ENCODE results near the gene NRP2.

Gene NRP2

DNA sequence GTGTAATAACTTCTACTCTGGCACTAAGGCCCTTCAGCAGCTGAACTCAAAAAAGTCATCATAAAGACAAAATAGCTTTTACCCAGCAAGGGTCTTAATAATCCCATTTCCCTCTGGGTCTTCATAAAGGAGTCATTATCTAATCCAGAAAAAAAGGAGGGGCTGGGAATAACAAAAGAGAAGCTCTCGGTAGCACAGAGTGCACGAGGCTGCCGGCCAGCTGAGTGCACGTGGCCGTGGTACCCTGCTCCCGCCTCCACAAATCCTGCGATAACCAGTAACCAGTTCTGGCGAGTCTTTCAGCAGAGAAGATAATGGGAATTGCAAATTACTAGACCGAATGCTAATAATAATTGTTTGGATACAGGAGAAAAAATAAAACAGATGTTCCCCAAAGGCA is 7.5 kb downstream of the NRP2 start:
- TF ChIP-seq TAF1 (IDR thresholded peaks at IDR 0.05; ENCODE audit: borderline replicate concordance, low read depth, low read length) (no peak), POLR2A (IDR thresholded peaks at IDR 0.05; ENCODE audit: low read depth, low read length) (no peak), POLR2AphosphoS5 (IDR thresholded peaks at IDR 0.05; ENCODE audit: low read depth, low read length) (no peak)
- FAIRE-seq: no peak
- no peak for DNase-seq (ENCODE audit: insufficient read length)

- no peak for DNase-seq (ENCODE audit: insufficient read length)
- no peak for FAIRE-seq
- TF ChIP-seq TAF1 (IDR thresholded peaks at IDR 0.05; ENCODE audit: borderline replicate concordance, low read depth, low read length) (no peak), POLR2AphosphoS5 (IDR thresholded peaks at IDR 0.05; ENCODE audit: low read depth, low read length) (no peak), POLR2A (IDR thresholded peaks at IDR 0.05; ENCODE audit: low read depth, low read length) (no peak)
Measured at GRCh38 chr2:205692104-205692503, 9.8 kb downstream of the NRP2 start.

- FAIRE-seq: no peak
- TF ChIP-seq TAF1 (IDR thresholded peaks at IDR 0.05; ENCODE audit: borderline replicate concordance, low read depth, low read length): no peak
- no peak for TF ChIP-seq POLR2AphosphoS5 (IDR thresholded peaks at IDR 0.05; ENCODE audit: low read depth, low read length)
- TF ChIP-seq POLR2A (IDR thresholded peaks at IDR 0.05; ENCODE audit: low read depth, low read length): no peak
- DNase-seq (ENCODE audit: insufficient read length): no peak
Measured at GRCh38 chr2:205694256-205694655, 12.0 kb downstream of the NRP2 start.

DNA sequence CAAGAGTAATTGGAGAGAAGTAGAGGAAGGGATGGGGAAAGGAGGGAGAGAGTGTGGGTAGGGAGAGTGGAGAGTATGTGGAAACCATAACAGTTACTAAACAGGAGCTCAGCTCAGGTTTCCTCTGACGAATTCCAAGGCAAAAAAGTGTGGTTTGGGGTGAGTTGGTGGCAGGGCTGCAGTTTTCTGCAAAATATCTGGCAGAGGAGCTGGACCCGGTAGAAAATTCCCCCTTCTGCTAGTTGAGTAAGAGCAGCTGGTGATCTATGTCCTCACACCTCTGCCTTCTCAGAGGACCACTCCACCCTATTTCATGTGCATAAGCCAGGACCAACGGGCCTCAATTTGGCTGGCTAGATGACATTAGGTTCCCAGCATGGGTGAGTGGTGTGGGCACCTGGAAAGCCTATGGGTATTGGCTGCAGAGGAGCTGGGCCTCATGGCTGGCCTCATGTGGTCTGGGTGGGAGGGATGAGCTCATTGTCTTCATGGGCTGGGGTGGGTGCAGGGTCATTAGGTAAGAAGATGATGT is 13.2 kb downstream of the NRP2 start:
- FAIRE-seq (no peak), DNase-seq (ENCODE audit: insufficient read length) (no peak)
- TF ChIP-seq POLR2A (IDR thresholded peaks at IDR 0.05; ENCODE audit: low read depth, low read length): no peak
- TF ChIP-seq POLR2AphosphoS5 (IDR thresholded peaks at IDR 0.05; ENCODE audit: low read depth, low read length): no peak
- no peak for TF ChIP-seq TAF1 (IDR thresholded peaks at IDR 0.05; ENCODE audit: borderline replicate concordance, low read depth, low read length)

GRCh38 chr2:205696331-205696926 is 14.1 kb downstream of the NRP2 start:
- no peak for TF ChIP-seq POLR2A (IDR thresholded peaks at IDR 0.05; ENCODE audit: low read depth, low read length)
- no peak for FAIRE-seq
- DNase-seq (ENCODE audit: insufficient read length): no peak

DNA sequence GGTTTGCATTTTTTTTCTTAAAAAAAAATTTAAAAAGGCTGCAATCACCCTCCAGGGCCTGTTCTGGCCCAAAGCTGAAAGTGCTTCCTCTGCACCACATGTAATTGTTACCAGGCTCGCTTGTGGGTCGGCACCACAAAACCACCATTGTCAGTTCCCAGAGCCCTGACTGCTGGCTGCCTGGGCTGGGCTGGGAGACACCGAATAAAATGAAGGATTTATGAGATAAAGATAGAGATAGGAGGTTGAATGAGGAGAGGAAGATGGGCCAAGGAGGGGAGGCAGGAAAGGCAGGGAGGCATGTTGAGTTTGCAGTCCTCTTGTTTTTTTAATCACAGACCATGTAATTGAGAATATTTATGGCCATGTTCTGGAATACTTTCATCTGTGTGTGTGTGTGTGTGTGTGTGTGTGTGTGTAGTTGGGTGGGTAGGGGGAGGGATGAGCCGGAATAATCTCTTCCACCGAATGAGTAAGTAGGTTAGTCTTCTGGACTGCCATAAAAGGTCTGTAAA is 14.7 kb downstream of the NRP2 start:
- FAIRE-seq: no peak

DNA sequence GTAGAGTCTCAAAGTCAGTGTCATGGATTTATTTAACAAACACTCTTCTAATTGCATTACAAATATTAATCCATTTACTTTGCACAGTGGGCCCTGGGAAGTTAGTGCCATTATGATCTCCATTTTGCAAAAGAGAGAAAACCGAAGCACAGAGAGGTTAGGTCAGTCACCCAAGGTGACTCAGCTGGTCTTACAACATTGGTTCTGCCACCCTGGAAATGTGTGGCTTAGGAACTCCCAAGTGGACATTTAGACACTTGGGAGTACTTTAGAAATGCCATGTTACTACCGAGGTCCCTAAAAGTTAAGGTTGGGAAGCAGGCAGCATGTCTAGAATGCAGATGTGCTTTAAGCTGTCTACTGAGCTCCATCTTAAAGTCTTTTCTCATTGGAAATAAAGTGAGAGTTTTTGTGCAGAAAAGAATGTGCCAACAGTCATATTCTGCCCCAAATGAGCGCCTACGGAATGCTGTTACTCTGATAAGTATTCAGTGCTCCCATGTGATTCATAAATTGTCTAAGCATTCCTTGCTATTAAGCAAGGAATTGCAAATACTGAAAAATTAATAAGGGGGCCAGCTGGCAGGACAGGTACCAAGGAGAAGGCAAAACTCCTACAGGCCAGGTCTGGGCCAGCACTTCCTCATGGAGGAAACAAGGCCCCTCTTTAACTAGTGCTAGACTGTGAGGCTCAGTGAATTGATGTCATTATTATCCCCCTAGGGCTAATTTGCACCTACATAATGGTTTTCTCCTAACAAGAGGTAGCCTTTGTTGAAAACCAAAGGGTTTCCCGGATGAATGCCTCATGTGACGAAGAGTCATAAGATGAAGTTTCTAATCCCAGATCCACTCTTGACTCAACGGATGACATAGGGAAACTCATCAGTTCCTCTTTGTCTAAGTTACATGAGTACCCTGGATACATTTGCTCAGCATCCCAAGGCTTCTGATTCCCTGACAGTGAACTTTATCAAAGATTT is 16.3 kb downstream of the NRP2 start:
- DNase-seq (ENCODE audit: insufficient read length): no peak
- TF ChIP-seq POLR2A (IDR thresholded peaks at IDR 0.05; ENCODE audit: low read depth, low read length): no peak
- no peak for TF ChIP-seq POLR2AphosphoS5 (IDR thresholded peaks at IDR 0.05; ENCODE audit: low read depth, low read length)
- no peak for TF ChIP-seq TAF1 (IDR thresholded peaks at IDR 0.05; ENCODE audit: borderline replicate concordance, low read depth, low read length)
- no peak for FAIRE-seq

More for the DNA sequence above, 14.7 kb downstream of the NRP2 start:
- no peak for DNase-seq (ENCODE audit: insufficient read length)
- TF ChIP-seq POLR2AphosphoS5 (IDR thresholded peaks at IDR 0.05; ENCODE audit: low read depth, low read length): no peak
- TF ChIP-seq TAF1 (IDR thresholded peaks at IDR 0.05; ENCODE audit: borderline replicate concordance, low read depth, low read length): no peak
- no peak for TF ChIP-seq POLR2A (IDR thresholded peaks at IDR 0.05; ENCODE audit: low read depth, low read length)

- DNase-seq (ENCODE audit: insufficient read length): no peak
- no peak for TF ChIP-seq TAF1 (IDR thresholded peaks at IDR 0.05; ENCODE audit: borderline replicate concordance, low read depth, low read length)
- no peak for TF ChIP-seq POLR2AphosphoS5 (IDR thresholded peaks at IDR 0.05; ENCODE audit: low read depth, low read length)
- no peak for TF ChIP-seq POLR2A (IDR thresholded peaks at IDR 0.05; ENCODE audit: low read depth, low read length)
- FAIRE-seq: peak; percentile 46
Measured at GRCh38 chr2:205699515-205700289, 17.4 kb downstream of the NRP2 start.

- TF ChIP-seq TAF1 (IDR thresholded peaks at IDR 0.05; ENCODE audit: borderline replicate concordance, low read depth, low read length): no peak
- no peak for TF ChIP-seq POLR2AphosphoS5 (IDR thresholded peaks at IDR 0.05; ENCODE audit: low read depth, low read length)
- no peak for TF ChIP-seq POLR2A (IDR thresholded peaks at IDR 0.05; ENCODE audit: low read depth, low read length)
- FAIRE-seq (peak; percentile 66), DNase-seq (ENCODE audit: insufficient read length) (no peak)
Measured at GRCh38 chr2:205700331-205701132, 18.2 kb downstream of the NRP2 start.

DNA sequence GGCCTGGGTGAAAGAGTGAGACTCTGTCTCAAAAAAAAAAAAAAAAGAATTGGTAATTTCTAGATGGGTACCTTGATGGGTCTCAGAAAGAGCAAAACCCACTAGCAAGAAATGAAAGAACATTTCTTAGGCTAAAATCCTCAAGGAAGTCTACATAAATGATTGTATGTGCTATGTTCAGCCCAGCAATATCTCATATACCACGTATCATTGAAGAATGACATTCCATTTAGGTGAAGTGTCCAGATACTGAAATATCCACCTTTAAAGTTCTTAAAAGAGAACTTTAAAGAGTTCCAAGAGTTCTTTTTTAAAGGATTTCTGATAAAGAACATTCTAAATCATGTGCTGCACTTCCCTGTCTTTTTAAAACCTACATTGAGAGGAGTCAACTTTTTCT is 19.2 kb downstream of the NRP2 start:
- TF ChIP-seq POLR2AphosphoS5 (IDR thresholded peaks at IDR 0.05; ENCODE audit: low read depth, low read length) (no peak), TAF1 (IDR thresholded peaks at IDR 0.05; ENCODE audit: borderline replicate concordance, low read depth, low read length) (no peak), POLR2A (IDR thresholded peaks at IDR 0.05; ENCODE audit: low read depth, low read length) (no peak)
- FAIRE-seq: peak; percentile 36
- DNase-seq (ENCODE audit: insufficient read length): no peak
